BE2C (cell line): ENCODE measurements around the gene DPP10.

Experiments
- DNase-seq: peaks from one replicate; pipeline ENCODE4 v3.0.0-alpha.2; 2020
- H3K27me3 ChIP-seq: fragments of 250-450 bp; sonication (Bioruptor Pico); 2 replicates; pipeline ENCODE4 v1.5.1; 2020; ENCODE audit warnings: mild to moderate bottlenecking
- H3K36me3 ChIP-seq: fragments of 250-450 bp; sonication (Bioruptor Pico); 2 replicates; pipeline ENCODE4 v1.5.1; 2020; ENCODE audit warnings: mild to moderate bottlenecking
- H3K4me1 ChIP-seq: fragments of 250-450 bp; sonication (Bioruptor Pico); 2 replicates; pipeline ENCODE4 v1.5.1; 2020
- H3K4me3 ChIP-seq: 2 replicates; pipeline ENCODE4 v1.5.1; 2011; ENCODE audit warnings: low read depth, low read length
- H3K9me3 ChIP-seq: fragments of 250-450 bp; sonication (Bioruptor Pico); 2 replicates; pipeline ENCODE4 v1.5.1; 2020
- TF ChIP-seq, protein P1 (sequence below): IDR thresholded peaks from 2 replicates; pipeline ENCODE4 v1.5.1; 2012; ENCODE audit warnings: mild to moderate bottlenecking, low read depth, low read length

The DPP10 gene

DNA sequence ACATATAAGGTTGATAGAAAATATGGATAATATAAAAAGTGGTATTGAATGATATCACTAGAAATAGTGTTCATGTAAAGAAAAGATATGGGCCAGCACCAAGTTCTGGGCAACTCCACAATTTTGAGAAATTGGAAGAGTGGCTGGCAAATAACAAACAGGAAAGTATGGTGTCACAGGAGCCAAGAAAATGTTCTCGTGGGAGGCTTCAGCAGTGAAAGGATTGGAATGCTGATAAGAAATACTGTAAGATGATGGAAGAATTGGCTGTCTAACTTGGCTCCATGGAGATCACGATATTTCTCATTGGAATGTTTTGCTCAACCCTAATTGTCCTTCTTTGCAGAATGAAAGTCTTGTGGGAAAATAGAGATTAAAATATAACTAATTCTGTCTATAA, 856.8 kb downstream of the DPP10 start:
- H3K36me3 ChIP-seq: no peaks in the 10 kb centered on the region
- no peak overlapping the region for H3K4me3 ChIP-seq
- TF ChIP-seq, protein P1, sequence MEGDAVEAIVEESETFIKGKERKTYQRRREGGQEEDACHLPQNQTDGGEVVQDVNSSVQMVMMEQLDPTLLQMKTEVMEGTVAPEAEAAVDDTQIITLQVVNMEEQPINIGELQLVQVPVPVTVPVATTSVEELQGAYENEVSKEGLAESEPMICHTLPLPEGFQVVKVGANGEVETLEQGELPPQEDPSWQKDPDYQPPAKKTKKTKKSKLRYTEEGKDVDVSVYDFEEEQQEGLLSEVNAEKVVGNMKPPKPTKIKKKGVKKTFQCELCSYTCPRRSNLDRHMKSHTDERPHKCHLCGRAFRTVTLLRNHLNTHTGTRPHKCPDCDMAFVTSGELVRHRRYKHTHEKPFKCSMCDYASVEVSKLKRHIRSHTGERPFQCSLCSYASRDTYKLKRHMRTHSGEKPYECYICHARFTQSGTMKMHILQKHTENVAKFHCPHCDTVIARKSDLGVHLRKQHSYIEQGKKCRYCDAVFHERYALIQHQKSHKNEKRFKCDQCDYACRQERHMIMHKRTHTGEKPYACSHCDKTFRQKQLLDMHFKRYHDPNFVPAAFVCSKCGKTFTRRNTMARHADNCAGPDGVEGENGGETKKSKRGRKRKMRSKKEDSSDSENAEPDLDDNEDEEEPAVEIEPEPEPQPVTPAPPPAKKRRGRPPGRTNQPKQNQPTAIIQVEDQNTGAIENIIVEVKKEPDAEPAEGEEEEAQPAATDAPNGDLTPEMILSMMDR: no peak
- H3K9me3 ChIP-seq: no peaks in the 10 kb centered on the region
- DNase-seq: no peak
- no peaks in the 10 kb centered on the region for H3K4me1 ChIP-seq
- H3K27me3 ChIP-seq: no peaks in the 10 kb centered on the region

DNA sequence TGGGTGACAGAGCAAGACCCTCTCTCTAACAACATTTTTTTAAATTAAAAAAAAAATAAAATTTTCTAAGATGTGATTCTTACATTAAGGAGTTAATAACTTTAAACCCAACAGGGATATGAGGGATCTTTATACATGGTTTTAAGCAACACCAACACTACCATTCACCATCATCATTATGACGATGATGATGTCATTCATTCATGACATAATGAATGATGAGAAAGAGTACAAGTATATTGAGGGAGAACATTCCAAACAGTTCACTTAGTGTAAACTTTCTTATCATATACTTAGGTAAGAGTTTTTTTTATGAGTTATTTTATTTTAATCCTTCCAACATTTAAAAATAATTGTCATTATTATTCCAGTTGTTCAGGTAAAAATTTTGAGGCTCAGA, 863.3 kb downstream of the DPP10 start:
- no peaks in the 10 kb centered on the region for H3K4me1 ChIP-seq
- H3K9me3 ChIP-seq: no peaks in the 10 kb centered on the region
- TF ChIP-seq, protein P1: no peak
- H3K36me3 ChIP-seq: no peaks in the 10 kb centered on the region
- H3K4me3 ChIP-seq: no peak overlapping the region
- H3K27me3 ChIP-seq: no peaks in the 10 kb centered on the region
- DNase-seq: no peak

DNA sequence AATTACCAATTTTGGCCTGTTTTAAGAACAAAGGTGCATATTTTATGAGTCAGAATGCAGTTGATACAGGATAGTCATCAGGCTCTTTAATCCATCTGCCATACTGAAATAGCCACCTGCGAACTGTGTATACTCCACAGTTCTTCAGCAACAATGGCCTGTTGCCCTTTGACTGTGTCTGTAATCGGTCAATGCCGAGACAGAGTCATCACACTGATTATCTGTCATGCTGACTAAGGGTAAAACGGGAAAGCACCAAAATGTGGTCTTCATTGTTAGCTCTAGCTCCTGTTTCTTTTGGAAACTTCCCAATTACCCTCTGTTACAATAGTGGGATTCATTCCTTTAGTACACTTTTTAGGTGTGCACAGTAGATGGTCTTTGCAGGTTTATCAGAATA, 871.7 kb downstream of the DPP10 start:
- TF ChIP-seq, protein P1: no peak
- no peak for DNase-seq
- Histone ChIP-seq H3K36me3 (no peaks in the 10 kb centered on the region), H3K27me3 (no peaks in the 10 kb centered on the region), H3K4me3 (no peak overlapping the region), H3K9me3 (no peaks in the 10 kb centered on the region), H3K4me1 (no peaks in the 10 kb centered on the region)

DNA sequence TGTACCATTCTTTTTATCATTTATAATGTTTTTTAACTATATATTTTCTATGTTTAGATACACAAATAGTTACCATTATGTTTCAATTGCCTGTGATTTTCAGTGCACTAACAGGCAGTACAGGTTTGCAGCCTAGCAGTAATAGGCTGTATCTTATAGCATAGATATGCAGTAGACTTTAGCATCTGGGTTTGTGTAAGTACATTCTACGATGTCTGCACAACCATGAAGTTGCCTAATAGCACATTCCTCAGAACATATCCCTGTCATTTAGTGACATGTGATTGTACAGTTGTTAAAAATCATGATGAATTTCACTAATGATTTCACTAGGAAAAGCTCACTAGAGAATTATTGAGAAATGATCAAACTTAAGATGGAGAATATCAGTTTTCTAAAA, 884.6 kb downstream of the DPP10 start:
- Histone ChIP-seq H3K27me3 (no peaks in the 10 kb centered on the region), H3K9me3 (no peaks in the 10 kb centered on the region), H3K4me3 (no peak overlapping the region), H3K4me1 (no peaks in the 10 kb centered on the region), H3K36me3 (no peaks in the 10 kb centered on the region)
- TF ChIP-seq, protein P1: no peak
- no peak for DNase-seq

DNA sequence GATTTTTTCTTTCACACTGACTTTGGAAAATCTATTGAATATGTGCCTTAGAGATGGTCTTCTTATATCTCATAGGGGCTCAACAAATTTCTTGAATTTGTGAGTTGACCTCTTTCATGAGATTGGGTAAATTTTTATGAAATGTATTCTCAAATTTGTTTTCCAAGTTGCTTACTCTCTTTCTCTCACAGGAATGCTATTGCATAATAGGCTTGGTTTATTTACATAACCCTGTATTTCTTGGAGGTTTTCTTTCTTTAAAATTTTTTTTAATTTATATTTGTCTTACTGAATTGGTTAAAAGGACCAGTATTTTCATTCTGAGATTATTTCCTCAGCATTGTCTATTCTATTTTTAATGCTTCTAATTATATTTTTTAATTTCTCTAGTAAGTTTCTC, 917.1 kb downstream of the DPP10 start:
- no peaks in the 10 kb centered on the region for H3K36me3 ChIP-seq
- no peak for DNase-seq
- no peaks in the 10 kb centered on the region for H3K4me1 ChIP-seq
- TF ChIP-seq, protein P1: no peak
- H3K4me3 ChIP-seq: no peak overlapping the region
- H3K9me3 ChIP-seq: no peaks in the 10 kb centered on the region
- no peaks in the 10 kb centered on the region for H3K27me3 ChIP-seq

DNA sequence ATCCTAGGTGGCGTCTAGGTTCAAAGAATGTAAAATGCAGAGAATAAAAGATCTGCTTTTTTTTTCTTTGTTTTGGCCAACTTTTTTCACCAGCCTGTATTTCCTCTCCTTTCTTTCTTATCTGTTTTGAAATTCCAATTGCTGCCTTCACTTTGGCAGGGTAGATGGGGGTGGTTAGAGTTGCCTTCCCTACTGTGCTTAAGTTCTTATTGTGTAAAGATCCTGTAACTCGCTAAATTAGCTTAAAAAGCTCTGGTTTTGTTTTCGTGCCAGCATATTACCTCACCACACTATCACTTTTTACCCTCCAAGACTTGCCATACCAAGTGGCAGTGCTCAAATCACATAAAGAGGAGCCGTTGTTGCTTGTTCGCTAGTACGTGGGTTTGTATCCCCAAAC, 921.7 kb downstream of the DPP10 start:
- Histone ChIP-seq H3K27me3 (no peaks in the 10 kb centered on the region), H3K9me3 (no peaks in the 10 kb centered on the region), H3K4me1 (no peaks in the 10 kb centered on the region), H3K4me3 (no peak overlapping the region), H3K36me3 (no peaks in the 10 kb centered on the region)
- DNase-seq: no peak
- TF ChIP-seq, protein P1: no peak
